Osteoblast (primary cell): ENCODE data around the gene CA11. TPM values are rescaled to one million over a fixed set of nuclear protein-coding genes. Genes with fewer than 3 reads are reported as not detected.

ENCODE experiments used
- DNase-seq: peaks from one replicate; pipeline ENCODE4 v3.0.0; 2011; ENCODE audit warnings: low spot score, mixed read lengths; ENCODE audit not compliant: insufficient read length; ENCODE audit errors: missing footprints
- H2AFZ ChIP-seq: 2 replicates; pipeline ENCODE4 v1.6.0; 2011; ENCODE audit warnings: mild to moderate bottlenecking, low read length
- H3K27ac ChIP-seq: 2 replicates; pipeline ENCODE4 v1.5.1; 2011; ENCODE audit warnings: mild to moderate bottlenecking, low read depth, low read length, moderate library complexity
- H3K27me3 ChIP-seq: 2 replicates; pipeline ENCODE4 v1.6.0; 2012; ENCODE audit warnings: mild to moderate bottlenecking, control low read depth, inconsistent platforms, low read length, moderate library complexity; ENCODE audit not compliant: insufficient read depth
- H3K36me3 ChIP-seq: 2 replicates; pipeline ENCODE4 v1.5.1; 2011; ENCODE audit warnings: mild to moderate bottlenecking, low read length, control low read depth, moderate library complexity; ENCODE audit not compliant: insufficient read depth
- H3K4me1 ChIP-seq: 2 replicates; pipeline ENCODE4 v1.5.1; 2011; ENCODE audit warnings: mild to moderate bottlenecking, low read length, control low read depth, moderate library complexity; ENCODE audit not compliant: insufficient read depth
- H3K4me2 ChIP-seq: 2 replicates; pipeline ENCODE4 v1.6.0; 2011; ENCODE audit warnings: mild to moderate bottlenecking, low read length; ENCODE audit not compliant: insufficient read depth
- H3K4me3 ChIP-seq: fragments of 200-600 bp; sonication (generic); 3 replicates; pipeline ENCODE4 v1.5.1; 2012; ENCODE audit warnings: mild to moderate bottlenecking, low read length, inconsistent platforms; ENCODE audit not compliant: insufficient read depth
- H3K79me2 ChIP-seq: 2 replicates; pipeline ENCODE4 v1.6.0; 2012; ENCODE audit warnings: mild to moderate bottlenecking, low read length, control low read depth, inconsistent platforms; ENCODE audit not compliant: insufficient read depth
- H3K9me3 ChIP-seq: 2 replicates; pipeline ENCODE4 v1.5.1; 2011; ENCODE audit warnings: low read depth, low read length, control low read depth
- H4K20me1 ChIP-seq: 2 replicates; pipeline ENCODE4 v1.6.0; 2012; ENCODE audit warnings: mild to moderate bottlenecking, low read length, control low read depth; ENCODE audit not compliant: insufficient read depth
- total RNA-seq: library from RNA; depleted of rRNA; stranded (reverse); fragments of >200 nt; gene quantifications from 2 replicates; pipeline ENCODE4 v1.2.3, GENCODE V29; 2012
- TF ChIP-seq, protein P1 (sequence below): IDR thresholded peaks from 2 replicates; pipeline ENCODE4 v1.5.1; 2011; ENCODE audit warnings: mild to moderate bottlenecking, low read depth, low read length, moderate library complexity; ENCODE audit errors: extremely low read depth

Gene CA11
- total RNA-seq, 1 donor, result 1.8 TPM

DNA sequence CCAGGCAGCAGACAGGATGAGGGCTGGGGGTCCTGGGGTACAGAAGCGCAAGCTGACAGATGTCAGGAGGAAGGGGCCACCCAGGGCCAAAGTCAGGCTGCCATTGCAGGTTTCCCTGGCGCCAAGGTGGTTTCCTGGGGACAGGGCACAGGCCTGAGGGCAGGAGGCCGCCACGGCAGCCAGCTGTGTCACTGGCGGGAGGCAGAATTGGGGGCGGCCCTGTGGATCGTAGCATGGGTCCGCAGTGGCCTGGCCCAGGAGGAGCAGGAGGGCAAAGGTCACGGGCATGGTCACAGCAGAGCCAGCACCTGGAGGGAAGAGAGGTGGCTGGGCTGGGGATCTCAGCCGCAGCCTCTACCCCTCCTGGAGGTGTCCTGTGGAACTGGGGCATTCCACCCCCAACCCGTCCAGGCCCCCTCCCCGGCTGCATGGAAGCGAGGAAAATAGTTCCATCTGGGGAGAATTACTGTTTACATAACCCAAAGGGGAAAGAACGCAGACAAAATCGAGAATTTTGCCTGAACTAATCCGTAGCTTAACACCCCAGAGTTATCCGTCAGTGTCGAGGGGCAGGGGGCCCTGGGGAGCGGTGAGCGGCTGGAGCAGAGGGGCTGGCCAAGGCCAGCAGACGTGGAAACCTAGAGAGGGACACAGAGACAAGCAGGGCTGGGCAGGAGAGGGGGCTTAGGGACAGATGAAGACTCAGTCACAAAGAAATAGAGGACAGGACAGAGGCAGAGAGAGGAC lies 24.9 kb upstream of the CA11 start:
- Histone ChIP-seq H3K27me3 (peaks cover under 1% of the 10 kb centered on the region), H4K20me1 (no peaks in the 10 kb centered on the region), H3K4me2 (no peak overlapping the region), H3K9me3 (no peaks in the 10 kb centered on the region), H2AFZ (no peak overlapping the region), H3K27ac (no peak overlapping the region), H3K79me2 (no peaks in the 10 kb centered on the region), H3K36me3 (no peaks in the 10 kb centered on the region), H3K4me3 (no peak overlapping the region), H3K4me1 (no peaks in the 10 kb centered on the region)
- peak; percentile 52 for DNase-seq
- TF ChIP-seq, protein P1, sequence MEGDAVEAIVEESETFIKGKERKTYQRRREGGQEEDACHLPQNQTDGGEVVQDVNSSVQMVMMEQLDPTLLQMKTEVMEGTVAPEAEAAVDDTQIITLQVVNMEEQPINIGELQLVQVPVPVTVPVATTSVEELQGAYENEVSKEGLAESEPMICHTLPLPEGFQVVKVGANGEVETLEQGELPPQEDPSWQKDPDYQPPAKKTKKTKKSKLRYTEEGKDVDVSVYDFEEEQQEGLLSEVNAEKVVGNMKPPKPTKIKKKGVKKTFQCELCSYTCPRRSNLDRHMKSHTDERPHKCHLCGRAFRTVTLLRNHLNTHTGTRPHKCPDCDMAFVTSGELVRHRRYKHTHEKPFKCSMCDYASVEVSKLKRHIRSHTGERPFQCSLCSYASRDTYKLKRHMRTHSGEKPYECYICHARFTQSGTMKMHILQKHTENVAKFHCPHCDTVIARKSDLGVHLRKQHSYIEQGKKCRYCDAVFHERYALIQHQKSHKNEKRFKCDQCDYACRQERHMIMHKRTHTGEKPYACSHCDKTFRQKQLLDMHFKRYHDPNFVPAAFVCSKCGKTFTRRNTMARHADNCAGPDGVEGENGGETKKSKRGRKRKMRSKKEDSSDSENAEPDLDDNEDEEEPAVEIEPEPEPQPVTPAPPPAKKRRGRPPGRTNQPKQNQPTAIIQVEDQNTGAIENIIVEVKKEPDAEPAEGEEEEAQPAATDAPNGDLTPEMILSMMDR, result no peak

DNA sequence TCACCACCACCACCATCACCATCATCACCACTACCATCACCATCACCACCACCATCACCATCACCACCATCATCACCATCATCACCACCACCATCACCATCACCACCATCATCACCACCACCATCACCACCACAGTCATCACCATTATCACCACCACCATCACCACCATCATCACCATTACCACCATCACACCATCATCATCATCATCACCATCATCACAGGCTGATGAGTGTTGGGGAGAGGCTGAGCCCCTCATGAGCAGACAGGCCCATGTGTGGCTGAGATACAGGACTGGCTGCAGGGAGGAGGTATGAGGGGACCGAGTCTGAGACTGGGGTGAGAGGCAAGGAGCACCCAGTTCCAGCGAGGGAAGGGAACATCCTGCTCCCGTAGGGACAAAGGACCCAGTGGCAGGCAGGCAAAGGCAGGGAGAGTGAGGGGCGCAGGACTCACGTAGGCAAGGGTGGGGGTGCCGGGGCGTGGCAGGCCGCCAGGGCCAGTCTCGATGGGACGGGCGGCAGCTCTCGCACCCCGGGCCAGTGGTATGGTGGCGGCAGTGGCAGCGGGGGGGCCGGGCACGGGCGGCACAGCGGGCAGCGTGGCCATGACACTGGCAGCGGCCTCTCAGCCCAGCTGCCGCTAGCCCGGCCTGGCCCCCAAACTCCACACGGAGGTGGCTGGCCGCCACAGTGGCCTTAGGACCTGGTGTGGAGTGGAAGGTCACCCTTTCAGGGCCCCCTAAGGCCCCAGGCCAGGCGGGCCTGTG lies 24.1 kb upstream of the CA11 start:
- DNase-seq, result peak; percentile 53
- no peaks in the 10 kb centered on the region for H3K36me3 ChIP-seq
- no peaks in the 10 kb centered on the region for H3K79me2 ChIP-seq
- no peaks in the 10 kb centered on the region for H3K4me1 ChIP-seq
- no peaks in the 10 kb centered on the region for H4K20me1 ChIP-seq
- H3K27me3 ChIP-seq, result peaks cover 2% of the 10 kb centered on the region
- no peak overlapping the region for H2AFZ ChIP-seq
- H3K9me3 ChIP-seq, result no peaks in the 10 kb centered on the region
- H3K4me2 ChIP-seq, result no peak overlapping the region
- no peak overlapping the region for H3K4me3 ChIP-seq
- H3K27ac ChIP-seq, result no peak overlapping the region
- TF ChIP-seq, protein P1, result no peak

DNA sequence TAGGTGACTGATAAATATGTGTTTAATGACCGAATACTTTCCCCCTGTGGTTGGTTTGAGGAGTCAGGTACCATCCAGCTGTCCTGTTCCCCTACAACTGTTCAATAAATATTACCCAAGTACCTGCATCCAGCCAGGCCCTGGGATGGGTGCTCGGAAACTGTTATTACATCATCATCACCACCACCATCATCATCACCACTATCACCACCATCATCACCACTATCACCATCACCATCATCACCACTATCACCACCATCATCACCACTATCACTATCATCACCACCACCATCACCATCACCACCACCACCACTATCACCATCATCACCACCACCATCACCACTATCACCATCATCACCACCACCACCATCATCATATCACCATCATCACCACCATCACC lies 22.8 kb upstream of the CA11 start:
- Histone ChIP-seq H3K27me3 (peaks cover 2% of the 10 kb centered on the region), H3K79me2 (no peaks in the 10 kb centered on the region), H4K20me1 (no peaks in the 10 kb centered on the region), H3K27ac (no peak overlapping the region), H3K36me3 (no peaks in the 10 kb centered on the region), H3K4me1 (no peaks in the 10 kb centered on the region), H3K4me3 (no peak overlapping the region), H3K4me2 (no peak overlapping the region), H2AFZ (no peak overlapping the region), H3K9me3 (no peaks in the 10 kb centered on the region)
- DNase-seq, result no peak
- TF ChIP-seq, protein P1, result no peak

DNA sequence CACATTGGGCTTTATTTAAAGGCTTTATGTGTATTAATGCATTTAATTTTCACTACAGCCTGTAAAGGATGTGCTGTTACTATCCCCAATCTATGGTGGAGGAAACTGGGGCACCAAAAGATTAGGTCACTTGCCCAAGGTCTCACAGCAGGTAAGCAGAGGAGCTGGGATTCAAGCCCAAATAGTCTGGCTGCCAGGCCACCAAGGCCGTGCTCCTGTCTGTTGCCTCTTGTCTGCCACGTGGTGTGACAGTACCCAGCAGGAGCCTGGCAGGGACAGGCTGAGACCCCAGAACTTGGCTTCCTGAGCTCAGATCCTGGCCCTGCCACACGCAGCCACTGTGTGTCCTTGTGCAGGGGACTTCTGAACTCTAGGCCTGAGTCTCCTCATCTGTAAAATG lies 22.3 kb upstream of the CA11 start:
- Histone ChIP-seq H2AFZ (no peak overlapping the region), H3K36me3 (no peaks in the 10 kb centered on the region), H3K4me2 (no peak overlapping the region), H3K27ac (no peak overlapping the region), H3K9me3 (no peaks in the 10 kb centered on the region), H3K4me3 (no peak overlapping the region), H3K79me2 (no peaks in the 10 kb centered on the region), H3K27me3 (peaks cover 2% of the 10 kb centered on the region), H4K20me1 (no peaks in the 10 kb centered on the region), H3K4me1 (no peaks in the 10 kb centered on the region)
- TF ChIP-seq, protein P1, result no peak
- DNase-seq, result peak; percentile 41
